ENCODE results near the gene PCCA.

Gene PCCA

DNA sequence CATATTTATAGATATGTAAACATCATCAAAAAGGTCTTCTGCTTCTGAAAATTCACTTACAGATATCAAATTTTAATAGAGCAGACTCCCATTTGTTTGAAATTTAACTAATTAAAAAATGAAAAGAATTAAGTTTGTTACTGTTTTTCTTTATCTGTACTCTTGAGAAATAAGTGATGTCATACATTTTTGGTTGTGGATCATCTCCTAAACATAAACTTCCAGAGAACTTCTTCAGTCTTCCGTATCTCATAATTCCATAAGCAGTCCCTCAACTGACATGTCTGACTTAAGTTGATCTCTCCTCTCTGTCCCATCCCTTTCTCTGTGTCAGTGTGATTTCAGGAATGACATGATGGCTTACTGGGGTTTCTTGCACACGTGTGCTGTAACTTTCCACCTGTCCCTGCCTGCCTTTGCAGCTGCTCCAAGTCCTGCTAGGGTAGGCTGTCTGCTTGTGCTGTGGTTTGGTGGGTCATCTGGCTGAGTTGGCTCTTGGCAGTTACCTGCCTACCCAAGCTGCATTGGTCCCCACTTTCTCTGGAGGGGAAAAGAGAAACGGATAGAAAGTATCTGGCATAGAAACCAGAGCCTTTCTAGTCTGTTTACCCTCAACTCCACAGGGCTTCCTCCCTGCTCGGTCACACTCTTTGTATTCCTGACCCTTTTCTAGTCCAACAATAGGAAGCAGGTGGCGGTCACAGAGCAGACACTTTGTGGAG is 372.6 kb downstream of the PCCA start:
- DNase-seq (ENCODE audit: low read depth in 2 of 2): no peak

DNA sequence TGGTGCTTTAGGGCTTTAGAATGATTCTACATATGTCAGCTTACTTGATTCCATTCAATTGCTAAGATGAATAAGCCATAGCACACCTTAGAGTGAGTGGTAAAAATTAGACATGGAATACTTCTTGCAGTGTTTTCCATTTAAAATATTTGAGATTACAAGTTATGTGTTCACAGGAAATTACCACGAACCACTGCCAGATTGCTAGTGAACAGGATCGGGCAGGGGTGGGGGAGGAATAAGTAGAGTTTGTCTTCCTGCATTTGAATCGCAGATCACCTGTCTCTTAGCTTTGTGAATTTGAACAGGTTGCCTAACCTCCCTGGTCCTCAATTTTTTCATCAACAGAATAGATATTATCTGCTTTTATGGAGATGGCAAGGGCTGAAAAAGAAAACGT is 375.1 kb downstream of the PCCA start:
- DNase-seq (ENCODE audit: low read depth in 2 of 2): no peak

DNA sequence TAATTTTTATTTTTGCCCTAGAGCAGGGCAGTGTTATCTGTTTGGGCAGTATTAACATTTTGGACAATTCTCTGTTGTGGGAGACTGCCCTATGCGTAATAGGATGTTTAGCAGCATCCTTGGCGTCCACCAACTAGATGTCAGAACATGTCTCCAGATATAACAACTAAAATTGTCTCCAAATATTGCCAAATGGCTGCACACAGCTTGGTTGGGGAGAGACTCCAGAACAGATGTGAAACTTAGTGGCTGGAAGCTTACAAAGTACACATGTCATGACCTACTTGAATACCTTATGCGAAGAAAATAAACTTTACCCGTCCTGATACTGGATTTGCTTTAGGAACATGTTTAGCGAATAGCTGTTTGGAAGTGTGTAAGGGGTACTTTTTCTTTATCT is 376.7 kb downstream of the PCCA start:
- no peak for DNase-seq (ENCODE audit: low read depth in 2 of 2)

DNA sequence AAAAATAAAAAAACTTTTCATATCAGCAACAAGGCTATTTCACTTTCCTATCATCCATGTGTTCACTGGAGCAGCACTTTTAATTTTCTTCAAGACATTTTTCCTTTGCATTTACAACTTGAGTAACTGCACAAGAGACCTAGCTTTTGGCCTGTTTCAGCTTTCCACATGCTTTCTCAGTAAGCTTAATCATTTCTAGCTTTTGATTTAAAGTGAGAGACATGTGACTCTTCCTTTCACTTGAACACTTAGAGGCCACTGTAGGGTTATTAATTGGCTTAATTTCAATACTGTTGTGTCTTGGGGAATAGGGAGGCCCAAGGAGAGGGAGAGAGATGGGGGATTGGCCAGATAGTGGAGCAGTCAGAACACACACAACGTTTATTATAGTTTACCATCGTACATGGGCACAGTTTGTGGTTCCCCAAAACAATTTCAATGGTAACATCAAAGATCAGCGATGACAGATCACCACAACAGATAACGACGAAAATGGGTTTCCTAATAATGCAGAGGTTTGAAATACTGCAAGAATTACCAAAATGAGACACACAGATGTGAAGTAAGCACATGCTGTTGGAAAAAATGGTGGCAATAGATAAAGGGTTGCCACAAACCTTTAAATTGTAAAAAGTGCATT is 382.1 kb downstream of the PCCA start:
- DNase-seq (ENCODE audit: low read depth in 2 of 2): no peak

DNA sequence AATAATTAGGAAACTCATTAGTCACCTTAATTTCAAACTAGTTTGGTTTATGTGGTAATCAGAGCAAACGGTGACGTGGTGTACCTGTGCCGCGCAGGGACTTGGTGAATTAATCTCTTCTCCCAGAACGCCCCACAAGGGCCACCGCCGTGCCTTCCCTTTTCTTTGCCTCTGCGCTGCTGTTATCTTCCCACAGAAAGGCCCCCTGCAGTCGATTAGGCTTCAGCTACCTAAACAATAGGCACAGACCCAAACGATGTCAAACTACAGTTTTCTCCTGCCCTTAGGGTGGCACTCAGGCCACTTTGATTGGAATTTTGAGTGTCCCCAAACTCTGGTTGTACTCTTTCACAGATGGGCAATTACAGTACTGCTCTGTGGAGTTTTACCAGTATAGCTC is 384.2 kb downstream of the PCCA start:
- DNase-seq (ENCODE audit: low read depth in 2 of 2): no peak

DNA sequence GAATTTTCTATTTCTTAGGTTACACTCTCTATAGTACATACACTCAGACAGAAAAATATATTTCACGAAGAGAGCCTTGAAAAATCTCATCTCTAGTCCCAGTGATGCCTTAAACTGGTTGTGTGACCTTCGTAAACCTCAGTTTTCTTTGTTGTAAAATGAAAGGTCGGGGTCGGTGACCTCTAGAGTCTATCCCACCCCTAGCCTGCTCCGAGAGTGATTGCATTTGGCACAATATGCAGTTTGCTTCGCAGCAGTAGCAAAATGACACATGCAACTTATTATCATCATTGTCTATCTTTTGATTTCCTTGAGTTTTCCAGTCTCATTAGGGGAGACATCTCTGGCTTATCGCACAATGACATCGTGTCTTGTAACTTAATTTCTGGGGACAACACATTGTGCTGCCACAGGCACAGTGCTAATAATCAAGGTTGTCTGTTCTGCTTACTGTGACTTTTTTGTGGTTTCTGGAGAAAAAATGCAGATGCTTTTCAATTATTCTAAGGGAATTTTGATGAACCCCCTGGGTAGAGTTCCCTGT is 384.7 kb downstream of the PCCA start:
- no peak for DNase-seq (ENCODE audit: low read depth in 2 of 2)

DNA sequence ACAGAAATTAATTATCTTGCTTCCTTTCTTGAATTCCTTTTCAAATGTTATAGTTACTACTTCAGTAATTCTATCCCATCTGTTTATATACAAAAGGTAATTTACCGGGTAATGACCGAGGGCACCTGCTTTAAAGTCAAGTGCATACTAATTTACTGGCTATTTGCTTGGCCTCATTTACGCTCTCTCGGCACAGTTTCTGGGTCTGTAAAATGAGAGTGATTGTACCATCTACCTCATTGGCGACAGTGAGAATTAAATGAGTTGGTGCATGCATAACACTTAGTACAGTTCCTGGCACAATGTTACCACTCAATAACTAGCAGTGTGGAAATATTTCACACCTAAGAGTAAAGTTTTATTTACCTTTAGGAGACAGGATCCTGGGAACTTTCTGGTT is 388.1 kb downstream of the PCCA start:
- DNase-seq (ENCODE audit: low read depth in 2 of 2): no peak

DNA sequence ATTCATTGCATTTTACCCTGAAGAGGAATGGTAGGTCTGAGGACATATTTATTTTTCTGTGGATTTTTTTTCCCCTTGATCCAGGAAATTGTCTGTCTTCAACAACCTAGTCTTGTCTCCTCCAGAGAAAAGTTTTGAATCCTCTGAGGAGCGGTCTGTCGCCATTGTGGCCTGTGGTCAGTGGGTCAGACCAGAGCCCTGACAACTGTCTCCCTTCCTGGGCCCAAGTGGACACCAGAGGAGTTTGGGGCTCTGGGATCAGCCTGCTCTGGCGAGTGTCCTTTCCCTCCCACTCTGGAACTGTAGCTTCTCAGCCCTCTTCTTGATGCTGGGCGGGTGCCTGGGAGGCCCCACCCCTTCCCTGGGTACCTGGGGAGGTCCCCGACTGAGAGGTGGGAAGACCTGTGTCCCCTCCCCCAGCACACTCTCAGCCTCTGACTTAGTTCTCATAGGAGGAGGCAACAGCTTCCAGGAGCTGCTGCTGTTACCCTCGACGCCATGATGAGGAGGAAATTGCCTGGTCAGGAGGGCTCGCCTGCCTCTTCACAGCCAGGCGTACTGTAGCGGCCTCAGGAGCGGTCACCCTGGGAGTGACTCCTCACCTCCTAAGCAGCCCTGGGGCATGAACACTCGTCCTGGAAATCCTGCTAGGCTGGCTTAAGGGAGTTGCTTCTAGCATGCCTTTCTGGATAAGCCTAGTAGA is 389.4 kb downstream of the PCCA start:
- DNase-seq (ENCODE audit: low read depth in 2 of 2): no peak

DNA sequence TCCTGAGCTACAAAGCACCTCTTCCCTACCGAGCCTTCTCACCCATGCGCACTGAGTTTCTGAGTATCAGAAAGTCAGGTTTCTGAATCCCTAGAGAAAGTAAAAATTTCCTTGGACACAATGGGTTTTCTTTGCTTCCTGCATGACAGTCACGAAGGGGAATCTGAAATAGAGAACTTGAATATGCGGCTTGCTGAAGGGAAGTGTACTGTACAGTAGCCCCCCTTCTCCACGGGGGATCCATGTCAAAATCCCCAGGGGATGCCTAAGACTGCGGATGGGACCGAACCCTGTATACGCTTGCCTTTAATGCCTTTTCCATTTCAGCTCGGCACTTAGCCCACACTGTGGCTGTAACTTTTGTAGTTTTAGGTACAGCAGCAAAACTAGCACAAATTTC is 391.8 kb downstream of the PCCA start:
- DNase-seq (ENCODE audit: low read depth in 2 of 2): no peak

DNA sequence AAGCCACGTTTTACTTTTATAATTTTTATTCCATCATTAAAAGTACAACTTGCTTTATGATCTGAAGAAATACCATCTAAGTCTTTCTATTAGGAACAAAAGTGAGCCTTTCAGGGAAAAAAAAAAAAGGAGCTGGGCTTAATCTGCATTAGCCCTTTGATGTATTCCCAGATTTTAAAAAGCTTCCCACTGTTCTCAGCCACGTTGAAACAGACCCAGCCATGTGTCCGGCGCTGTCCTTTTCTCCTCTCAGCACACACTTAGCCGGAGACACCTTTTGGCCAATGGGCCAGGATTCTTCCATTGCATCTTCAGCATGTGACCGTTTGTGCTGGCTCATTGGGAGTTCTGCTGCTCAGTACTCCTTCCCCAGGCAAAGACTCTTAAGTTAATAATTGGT is 394.2 kb downstream of the PCCA start:
- no peak for DNase-seq (ENCODE audit: low read depth in 2 of 2)

DNA sequence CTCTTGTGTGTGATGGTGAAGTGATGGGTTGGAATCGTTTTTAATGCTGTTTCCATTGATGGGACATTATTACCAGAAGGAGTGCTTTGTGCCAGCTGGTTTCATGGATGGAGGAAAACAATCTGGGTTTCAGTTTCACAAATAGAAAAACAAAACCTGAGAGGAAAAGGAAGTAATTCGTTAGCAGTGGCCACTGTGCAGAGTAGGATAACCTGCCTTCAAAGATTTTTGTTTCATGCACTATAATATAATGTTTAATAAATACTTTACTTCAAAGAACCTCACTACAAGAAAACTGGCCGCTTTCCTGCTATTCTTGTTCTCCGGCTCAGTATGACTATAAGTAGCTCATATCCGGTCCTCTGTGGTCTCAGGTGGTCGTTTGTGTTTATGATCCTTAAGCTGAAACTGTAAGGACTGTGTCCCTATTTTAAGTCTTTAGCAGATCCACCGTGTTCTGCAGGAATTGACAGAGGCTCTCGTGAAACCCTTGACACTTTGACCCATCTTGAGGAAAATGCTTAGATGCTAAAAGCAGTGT is 395.0 kb downstream of the PCCA start:
- no peak for DNase-seq (ENCODE audit: low read depth in 2 of 2)

DNA sequence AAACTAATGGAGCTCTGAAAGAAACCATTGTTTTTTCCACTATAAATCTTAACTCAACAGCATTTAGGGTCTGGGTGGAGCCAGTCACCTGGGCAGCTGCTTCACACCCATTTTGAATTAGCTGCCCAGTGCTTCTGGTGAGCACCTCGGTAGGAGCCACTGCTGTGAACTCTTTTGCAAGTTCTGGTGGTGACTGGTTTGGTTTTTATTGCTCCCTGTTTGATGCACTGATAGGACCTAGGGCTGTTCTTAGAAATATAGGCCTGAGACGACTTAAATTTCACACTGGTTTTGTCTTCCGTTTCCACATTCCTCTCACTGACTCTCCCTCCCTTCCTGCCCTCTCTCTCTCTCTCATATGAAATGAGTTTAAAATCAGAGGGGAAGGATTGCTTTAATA is 395.8 kb downstream of the PCCA start:
- no peak for DNase-seq (ENCODE audit: low read depth in 2 of 2)

DNA sequence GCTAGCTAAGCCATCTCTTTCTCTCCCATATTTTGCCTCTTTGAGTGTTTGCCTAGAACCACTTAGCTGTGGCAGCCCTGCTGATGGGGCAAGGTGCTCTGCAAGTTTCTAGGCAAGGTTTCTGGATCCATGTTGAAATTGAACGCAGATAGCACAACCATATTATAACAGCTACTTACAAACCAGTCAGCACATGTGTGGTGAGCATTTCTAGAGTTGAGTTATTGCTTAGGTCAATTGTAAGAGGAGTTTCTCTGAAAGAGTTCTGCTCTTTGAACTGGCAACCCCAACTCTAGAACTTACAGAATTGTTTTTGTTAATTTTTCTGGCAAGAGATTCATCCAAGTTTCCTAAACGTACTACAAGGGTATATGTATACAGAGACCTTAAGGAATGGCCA is 396.4 kb downstream of the PCCA start:
- no peak for DNase-seq (ENCODE audit: low read depth in 2 of 2)

DNA sequence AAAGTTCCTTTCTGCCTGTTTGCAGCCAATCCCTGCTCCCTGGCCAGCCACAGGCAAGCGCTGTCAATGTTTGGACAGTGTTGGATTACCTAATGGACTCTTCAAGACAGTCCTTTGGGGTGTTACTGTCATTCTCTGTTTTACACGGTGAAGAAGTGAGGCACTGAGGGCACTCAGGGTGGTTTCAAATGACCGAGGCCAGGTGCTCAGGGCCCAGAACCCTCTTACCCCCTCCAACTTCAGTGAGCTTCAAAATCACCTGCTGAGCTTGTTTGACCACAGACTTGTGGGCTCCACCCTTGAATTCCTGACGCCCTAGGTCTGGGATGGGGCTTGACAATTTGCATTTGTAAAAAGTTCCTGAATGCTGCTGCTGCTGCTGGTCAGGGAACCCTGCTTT is 401.8 kb downstream of the PCCA start:
- DNase-seq (ENCODE audit: low read depth in 2 of 2): no peak

DNA sequence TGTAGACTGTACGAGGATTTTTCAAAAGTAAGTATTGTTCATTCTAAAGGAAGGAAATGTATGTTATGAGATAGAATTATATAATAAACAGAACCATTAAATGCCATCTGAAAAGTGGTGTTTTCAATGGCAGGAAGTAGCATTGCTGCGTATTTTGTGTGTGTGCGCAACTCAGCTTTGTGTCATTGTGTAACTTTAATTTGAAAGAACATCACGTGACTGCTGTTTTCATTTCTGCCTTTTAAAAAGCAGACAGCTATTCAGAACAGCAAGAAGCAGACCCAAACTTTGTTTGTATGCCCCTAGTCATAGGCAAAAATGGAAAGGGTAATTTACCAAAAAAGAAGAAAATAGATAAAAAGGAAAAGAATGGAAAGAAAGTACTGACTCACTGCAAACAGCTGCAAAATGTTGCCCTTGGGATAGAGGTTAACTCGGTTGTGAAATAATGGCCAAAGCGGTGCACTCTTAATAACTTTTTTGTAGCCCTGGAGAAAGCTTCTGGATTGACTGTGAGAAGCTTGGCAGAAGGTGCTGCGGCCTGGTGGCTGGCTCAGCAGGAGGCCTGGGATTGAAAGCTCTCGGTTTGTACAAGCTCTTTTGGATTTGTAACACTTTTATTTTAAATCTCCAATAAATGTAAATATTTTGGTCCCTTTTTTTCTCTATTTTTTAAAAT is 402.4 kb downstream of the PCCA start:
- no peak for DNase-seq (ENCODE audit: low read depth in 2 of 2)

DNA sequence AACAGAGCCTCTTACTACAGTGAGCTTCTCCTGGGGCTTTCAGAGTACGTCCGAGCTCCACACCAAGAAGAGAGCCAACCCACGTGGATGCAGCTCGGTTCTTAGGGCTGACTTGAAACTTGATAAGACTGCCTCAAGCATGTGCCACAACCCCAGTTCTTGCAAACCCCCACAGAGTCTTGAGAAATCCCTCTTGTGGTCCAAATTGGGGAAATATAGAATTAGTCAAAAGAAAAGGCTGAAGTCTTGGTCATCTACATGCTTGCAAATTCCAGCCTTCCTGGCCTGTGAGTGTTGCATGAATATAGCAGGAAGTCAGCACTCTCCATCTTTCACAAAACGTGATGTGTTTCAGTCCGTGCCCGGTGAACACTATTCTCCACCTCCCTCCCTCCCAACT is 404.5 kb downstream of the PCCA start:
- no peak for DNase-seq (ENCODE audit: low read depth in 2 of 2)

DNA sequence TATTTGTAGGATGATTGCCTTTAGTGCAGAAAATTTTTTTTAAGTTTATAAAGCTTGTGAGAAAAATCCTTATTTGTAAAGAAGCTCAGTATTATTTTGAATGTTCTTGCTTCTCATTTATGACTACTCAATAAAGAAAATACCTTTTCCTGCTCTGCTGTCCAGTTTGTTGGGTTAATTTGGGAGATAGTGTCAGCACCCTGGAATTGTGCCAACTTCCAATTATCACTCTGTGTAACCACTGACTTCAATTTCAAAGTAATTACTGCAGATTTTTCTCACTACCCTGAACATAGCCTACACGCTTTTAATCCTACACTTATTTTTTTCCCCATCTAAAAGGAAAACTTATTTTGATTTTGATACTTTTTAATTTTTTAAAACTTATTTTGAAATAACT is 406.6 kb downstream of the PCCA start:
- DNase-seq (ENCODE audit: low read depth in 2 of 2): no peak

DNA sequence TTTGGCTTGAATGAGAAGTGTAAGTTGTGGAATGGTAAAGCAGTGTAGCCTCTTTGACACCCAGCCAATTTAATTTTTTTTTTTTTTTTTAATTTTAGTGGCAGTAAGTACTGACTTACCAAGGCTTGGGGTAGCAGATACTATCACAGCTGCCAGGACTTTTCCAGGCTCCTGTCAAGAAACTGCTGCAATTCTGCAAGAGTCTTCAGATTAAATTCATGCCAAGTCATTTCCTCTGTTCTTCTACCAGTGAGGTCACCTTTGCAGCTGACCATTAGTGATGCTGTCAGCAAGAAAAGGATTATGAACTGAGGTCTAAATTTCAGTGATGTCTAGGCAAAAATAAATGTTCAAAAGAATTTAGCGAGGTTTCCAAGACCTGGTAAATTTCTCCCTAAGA is 408.5 kb downstream of the PCCA start:
- no peak for DNase-seq (ENCODE audit: low read depth in 2 of 2)

DNA sequence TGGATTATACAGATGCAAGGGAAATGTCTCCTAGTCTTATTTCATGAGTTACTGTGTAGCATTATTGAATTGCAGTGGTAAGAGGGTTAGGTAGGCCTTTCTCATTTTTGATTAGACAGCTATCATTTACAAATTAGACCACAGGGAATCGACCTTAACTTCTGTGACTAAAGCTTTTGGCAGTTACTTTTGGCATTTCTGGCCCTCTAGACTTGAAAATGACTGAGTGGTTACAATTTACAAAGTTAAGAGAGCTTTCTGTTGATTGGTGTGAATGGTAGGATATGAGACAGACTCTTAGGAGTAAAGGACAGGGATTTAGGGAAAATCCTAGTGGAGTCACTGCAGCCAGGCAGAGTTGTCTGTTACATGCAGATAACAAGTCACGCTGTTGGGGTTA is 413.6 kb downstream of the PCCA start:
- DNase-seq (ENCODE audit: low read depth in 2 of 2): no peak

DNA sequence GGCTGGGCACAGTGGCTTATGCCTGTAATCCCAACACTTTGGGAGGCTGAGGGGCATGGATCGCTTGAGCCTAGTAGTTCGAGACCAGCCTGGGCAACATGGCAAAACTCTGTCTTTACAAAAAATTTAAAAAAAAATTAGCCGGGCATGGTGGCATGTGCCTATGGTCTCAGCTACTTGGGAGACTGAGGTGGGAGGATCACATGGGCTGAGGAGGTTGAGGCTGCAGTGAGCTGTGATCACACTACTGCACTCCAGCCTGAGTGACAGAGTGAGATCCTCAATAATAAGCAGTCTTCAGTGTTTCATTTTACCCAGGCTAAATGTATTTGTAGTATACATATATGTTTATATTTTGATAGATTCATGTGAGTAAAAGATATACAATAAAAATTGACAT is 414.7 kb downstream of the PCCA start:
- no peak for DNase-seq (ENCODE audit: low read depth in 2 of 2)

DNA sequence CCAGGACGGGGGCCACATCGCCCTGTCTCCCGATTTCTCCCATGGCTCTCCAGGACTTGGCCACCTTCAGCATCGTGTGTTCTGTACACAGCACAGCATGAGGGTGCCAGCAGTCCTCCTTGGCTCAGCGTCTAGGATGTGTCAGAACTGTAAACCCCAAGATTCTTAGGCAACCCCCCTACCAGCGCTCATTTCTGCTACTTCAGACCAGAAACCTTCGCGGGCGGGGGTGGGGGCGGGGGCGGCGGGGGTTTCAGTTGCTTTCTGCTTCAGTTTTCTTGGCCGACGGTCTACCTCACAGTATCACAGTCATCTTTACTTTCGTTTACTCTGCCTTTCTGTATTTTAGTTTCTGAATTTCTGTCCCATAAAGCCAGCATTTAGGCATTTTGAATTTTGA is 417.3 kb downstream of the PCCA start:
- DNase-seq (ENCODE audit: low read depth in 2 of 2): no peak
